GM21360 (cell line): ENCODE results near the gene RSPH10B.
"Not testable (repeated sequence)": the region's sequence is repeated elsewhere in the genome, so short reads cannot be mapped to it uniquely, and the experiment has no call there.

Experiments
- ATAC-seq: cut with Tn5 transposase; IDR thresholded peaks from one replicate; pipeline ENCODE4 v1.9.1; 2021; ENCODE audit warnings: mild to moderate bottlenecking, moderate library complexity; ENCODE audit not compliant: unreplicated experiment

Gene RSPH10B

DNA sequence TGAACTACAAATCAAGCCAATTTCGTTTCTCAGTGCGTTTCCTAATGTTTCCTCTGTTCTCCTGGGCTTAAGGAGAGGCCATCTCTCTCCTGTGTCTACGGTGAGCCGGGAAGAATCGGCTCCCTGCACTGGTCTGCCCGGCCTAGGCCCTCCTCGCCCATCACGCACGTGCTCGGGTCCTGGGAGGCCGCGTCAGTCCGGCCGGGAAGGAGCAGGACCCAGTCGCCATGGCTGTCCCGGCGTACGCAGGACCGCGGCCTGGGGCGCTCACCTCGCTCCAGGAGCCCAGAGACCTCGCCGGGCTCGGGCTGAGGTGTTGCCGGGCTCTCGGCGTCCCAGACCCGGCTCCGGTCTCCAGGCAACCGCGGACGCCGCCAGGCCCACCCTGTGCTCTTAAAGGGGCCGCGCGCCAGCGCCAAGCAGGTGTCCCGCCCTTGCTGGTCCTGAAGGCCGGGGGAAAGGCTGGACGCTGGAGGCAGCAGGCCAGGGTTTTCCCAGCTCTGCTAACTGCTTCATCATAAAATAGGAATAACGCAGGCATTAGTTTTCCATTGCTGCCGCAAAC is at the start of gene RSPH10B:
Gene RSPH10B (minus strand): TSS at position 343 of the 565 bp plus-strand sequence. CDS start 3,573 bp downstream, outside the sequence.
- not testable (repeated sequence) for ATAC-seq

DNA sequence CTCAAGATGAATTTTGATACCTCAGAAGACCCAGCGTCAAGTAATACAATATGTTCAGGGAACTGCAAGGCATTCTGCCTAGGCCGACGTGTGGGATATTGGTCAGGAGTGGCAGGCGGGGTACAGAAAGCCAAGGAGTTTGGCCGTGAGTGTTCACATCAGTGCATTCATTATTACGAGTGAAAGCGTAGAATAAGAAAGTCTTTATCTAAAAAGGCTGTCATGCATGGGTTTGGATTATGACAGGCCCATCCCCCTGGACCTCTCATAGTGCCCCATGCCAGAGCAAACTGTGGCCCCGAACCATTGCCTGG is 46.1 kb upstream of the RSPH10B start:
- no peak for ATAC-seq

DNA sequence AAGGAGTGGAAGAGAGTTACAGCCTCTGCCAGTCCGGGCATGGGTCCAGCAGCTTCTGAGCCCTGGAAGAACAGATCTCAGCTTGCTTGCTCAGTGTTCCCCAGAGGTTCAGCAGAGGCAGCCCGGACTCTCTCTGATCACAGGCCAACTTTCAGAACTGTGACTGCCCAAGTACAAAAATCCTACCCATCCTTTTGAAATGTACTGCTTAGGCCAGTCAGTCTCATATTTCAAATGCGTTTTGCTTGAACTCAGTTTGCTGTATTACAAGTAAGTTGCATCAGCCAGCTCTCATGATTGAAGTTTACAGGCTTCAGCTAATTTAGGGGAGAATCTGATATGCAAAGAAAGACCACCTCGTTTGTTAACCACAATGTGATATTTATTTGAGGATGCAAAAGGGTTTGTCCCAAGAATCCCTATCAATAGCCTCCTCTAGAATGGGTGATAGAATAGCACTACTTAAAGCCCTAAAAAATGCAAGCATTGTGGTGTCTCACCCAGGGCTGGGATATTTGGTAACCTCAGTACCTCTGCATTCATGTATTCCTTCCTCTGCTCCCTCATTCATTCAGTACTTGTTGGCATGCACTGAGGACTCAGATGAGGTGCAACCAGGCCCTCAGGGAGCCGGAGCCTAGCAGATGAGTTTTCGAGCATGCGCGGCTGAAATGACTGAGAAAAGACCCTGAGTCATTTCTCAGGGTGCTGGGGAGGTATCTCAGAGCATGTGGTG is 45.6 kb upstream of the RSPH10B start:
- ATAC-seq = no peak

DNA sequence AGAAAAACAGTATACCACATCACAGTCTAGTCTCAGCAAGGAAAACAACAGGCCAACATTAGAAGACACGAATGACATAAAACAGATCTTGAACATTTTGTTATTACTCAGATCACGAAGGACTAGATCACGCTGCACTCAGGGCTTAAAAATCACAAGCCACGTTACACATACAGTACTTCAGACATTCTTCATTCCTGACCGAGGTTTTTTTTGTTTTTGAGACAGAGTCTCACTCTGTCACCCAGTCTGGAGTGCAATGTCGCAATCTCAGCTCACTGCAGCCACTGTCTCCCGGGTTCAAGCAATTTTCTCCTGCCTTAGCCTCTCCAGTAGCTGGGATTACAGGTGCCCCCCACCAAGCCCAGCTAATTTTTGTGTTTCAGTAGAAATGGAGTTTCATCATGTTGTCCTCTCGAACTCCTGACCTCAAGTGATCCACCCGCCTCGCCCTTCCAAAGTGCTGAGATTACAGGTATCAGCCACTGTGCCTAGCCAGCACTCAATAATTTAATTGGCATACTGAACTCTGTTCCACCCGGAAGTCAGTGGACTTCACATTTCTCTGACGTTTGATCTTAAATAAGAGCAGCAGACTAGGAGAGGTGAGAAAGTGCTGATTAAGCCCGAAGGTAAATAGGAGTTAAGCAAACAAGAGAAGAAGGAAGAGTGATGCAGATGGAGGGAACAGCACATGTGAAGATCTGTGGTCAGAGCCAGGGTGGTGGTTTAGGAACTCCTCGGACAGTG is 42.0 kb upstream of the RSPH10B start:
- no peak for ATAC-seq

DNA sequence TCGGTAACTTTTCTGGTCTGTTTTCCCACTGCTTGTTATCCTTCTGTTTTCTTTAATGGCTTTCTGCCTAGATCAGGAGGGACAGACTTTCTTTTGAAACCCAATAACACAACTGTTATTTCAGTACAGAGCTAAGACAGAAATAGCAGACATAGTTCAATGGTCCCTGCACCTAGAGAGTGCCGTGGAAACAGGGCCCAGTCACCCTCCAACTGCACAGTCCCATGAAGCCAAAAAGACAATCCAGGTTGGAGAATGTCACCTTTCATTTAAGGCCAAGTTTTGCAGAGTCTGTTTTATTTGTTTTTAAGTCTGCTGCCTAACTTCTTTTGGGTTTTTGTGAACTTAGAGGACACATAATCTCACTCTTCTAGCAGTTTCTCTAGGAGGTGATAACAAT is 41.1 kb upstream of the RSPH10B start:
- no peak for ATAC-seq

DNA sequence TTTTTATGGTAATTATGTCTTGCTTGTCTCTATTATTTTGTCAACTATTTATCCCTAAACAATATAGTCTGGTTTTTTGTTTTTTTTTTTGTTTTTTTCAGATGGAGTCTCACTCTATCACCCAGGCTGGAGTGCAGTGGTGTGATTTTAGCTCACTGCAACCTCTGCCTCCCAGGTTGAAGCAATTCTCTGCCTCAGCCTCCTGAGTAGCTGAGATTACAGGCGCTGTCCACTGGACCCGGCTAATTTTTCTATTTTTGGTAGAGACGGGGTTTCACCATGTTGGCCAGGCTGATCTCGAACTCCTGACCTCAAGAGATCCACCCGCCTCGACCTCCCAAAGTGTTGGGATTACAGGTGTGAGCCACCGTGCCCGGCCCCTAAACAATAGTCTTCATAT is 39.9 kb upstream of the RSPH10B start:
- ATAC-seq = not testable (repeated sequence)

DNA sequence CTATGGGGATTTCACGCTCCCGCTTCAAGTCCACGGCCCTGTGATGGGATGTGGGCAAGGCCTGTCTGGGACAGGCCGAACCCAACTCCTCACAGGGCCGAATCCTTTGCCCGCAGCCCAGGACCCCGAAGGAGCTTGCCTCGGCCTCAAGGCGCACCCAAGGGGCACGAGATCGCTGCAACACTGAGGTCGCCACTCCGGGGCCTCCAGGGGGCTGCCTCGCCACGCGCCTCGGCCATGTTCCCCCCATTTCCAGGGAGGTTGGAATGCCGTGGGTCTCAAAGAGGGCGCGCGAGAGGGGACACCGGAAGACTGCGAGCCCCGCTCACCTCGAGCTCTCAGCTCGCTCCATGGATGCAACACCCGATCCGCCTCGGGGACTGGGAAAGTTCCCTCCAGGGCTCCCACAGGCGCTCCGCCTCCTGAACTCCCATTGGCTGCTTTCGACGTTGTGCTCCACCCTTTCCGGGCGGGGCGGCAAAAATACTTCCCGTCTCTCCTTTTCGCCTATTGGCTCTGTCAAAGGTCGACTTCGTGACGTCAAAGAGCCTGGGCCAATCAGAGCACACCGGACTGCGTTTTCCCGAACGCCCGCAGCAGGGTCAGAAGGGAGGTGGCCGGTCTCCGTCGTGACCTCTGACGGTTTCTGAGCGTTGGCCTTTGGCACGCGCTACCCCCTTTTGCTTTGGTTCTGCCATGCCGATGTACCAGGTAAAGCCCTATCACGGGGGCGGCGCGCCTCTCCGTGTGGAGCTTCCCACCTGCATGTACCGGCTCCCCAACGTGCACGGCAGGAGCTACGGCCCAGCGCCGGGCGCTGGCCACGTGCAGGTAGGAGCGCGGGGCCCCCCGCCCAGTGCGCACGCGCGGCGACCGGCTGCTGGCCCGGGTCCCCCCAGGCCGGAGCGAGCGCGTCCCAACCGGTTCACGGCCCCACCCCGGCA is 38.5 kb upstream of the RSPH10B start, which contains the start of the genes AIMP2 and PMS2:
Gene AIMP2 (plus strand): TSS at position 605 of the 944 bp plus-strand sequence. CDS start 92 bp downstream, at position 697.
Gene PMS2 (minus strand): TSS at position 382 of the 944 bp plus-strand sequence. CDS start 30 bp downstream, at position 352.
- peak; percentile 91 for ATAC-seq

DNA sequence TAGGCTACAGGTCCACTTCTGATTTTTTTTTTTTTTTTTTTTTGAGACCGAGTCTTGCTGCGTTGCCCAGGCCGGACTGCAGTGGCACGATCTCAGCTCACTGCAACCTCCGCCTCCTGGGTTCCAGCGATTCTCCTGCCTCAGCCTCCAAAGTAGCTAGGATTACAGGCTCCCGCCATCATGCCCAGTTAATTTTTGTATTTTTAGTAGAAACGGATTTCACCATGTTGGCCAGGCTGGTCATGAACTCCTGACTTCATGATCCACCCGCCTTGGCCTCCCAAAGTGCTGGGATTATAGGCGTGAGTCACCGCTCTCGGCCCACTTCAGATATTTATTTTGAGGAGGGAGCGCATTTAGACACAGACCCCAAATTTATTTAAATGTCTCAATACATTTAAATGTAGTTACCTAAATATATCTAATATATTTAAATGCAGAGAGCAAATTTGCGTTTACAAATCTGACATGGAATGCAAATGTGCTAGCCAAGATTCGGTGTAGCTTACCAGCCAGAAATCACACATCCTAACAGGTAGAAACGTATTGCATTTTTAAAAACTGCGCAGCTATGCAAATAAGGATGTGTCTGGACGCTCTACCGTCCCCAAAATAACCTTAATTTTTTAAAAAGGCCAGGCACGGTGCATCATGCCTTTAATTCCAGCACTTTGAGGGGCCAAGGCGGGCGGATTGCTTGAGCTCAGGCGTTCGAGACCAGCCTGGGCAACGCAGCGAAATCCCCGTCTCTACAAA is 37.5 kb upstream of the RSPH10B start:
- ATAC-seq = not testable (repeated sequence)

DNA sequence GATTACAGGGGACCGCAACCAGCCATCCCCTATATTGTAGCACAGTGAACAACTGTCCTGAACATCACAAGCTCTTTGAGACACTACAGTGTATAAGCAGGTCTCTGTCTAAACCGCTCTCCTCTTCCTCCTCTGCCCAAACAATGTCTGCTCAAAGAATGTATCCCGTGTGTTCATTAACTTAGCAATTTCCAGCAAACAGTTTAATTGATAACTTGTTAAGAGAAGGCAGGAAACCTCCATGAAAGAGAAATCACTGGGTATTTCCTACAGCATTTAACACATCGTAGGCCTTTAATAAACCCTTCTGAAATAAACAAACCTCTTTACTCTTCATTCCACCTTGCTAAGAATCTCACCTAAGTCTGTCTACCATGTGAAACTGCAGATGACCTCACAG is 36.9 kb upstream of the RSPH10B start:
- ATAC-seq = no peak

DNA sequence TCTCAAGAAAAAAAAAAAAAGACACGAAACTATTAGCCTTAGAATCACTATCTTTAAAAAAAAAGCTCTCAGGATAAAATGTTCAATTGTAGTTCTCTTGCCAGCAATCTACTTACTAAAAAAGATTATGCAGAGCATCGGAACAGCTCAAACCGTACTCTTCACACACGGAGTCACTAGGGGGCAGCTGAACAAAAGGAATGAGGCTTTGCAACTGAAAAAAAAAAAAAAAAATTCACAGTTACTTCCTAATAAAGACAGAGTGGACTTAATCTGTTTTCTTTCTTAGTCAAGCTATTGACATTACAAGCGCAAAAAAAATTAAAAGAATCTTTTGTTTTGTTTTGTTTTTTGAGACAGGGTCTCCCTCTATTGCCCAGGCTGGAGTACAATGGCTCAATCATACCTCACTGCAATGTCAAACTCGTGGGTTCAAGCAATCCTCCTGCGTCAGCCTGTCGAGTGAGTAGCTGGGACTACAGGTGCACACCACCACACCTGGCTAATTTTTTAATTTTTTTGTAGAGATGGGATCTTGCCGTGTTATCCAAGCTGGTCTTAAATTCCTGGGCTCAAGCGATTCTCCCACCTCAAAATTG is 26.8 kb upstream of the RSPH10B start:
- ATAC-seq = no peak

DNA sequence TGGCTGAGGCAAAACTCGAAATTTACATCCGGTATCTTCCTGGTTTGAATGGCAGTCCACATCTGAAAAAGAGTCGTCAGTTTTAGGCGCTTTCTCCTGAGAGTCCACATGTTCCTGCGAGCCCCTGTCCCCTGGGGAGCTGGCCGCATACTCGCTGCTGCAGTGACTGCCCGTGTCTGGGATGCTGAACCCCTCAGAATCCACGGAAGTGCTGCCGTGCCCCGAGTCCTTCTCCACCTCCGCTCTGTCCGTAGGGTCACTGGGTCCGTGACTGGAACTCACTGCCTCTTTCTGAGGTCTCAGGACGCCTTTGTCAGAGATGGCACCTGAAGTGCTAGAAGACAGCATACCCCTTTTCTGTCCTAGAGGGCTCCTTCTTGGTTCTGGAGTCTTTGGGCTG is 16.6 kb upstream of the RSPH10B start:
- ATAC-seq = not testable (repeated sequence)

DNA sequence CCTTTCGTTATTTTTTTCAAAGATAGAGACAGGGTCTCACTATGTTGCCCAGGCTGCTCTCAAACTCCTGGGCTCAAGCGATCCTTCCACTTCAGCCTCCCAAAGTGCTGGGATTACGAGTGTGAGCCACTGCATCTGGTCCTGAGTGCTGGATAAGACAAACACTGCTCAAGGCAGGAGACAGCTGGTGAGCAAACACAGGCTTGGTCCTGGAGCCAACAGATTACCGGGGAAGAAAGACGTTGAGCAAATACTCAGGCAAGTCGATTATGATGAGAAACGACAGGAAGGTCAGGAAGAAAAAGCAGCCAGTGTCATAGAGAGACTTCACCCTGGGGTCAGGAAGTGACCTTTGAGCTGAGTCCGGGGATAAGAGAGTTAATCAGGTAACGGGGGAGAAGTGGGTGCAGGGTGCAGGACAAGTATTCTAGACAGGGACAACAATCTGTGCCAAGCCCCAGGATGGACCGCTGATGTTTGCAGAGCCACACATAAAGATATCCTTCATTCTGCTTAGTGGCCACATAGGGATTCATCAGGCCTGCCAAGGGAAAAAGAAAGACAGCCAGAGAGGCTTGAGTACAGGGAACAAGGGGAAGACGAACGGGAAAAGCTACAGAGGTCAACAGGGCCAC is 9.3 kb upstream of the RSPH10B start:
- not testable (repeated sequence) for ATAC-seq

DNA sequence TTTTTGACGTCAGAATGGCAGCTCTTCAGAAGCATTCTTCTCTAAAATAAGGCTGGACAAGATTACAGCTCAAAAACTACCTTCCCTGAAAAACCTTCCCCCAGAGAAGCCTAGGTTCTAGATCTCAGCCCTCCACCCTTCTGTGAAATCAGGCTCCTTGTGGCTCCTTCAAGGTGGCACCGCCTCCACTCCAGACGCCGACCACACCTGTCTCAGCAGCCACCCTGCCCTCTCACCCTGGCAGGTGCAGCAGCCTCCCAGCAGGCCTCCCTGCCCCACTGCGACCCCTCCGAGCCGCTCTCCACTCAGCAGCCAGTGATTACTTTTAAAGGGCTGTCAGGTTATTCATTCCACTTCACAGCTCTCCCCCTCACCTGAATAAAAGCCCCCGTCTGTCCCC is 3.1 kb upstream of the RSPH10B start:
- not testable (repeated sequence) for ATAC-seq

DNA sequence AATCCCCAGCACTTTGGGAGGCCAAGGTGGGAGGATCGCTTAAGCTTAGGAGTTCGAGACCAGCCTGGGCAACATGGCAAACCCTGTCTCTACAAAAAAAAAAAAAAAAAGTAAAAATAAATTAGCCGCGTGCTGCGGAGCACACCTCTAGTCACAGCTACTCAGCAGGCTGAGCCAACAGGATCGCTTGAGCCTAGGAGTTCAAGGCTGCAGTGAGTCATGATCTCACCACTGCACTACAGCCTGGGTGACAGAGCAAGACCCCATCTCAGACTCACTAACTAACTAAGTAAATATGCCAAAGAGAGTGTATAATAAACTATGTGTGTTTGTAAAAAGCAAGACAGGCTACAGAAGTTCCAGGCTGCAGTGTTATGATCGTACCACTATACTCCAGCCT is 6.7 kb downstream of the RSPH10B start:
- ATAC-seq = not testable (repeated sequence)

DNA sequence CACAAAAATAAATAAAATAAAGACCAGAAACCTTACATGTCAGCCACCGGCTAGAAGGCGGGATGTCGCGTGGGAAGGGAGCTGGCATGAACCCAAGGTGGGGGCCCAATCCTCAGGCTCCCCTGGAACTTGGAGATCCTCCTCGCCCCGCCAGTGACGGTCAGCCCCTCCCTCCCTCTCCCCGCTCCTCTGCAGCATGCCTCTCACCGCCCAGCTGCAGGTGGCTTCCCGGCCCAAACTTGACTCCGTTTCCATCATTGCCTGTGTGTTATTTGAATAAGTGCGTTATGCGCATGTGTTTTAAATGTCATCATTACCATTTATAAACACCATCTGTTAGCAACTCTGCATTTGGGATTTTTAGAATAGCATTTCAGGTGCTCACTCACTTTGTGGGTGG is 7.3 kb downstream of the RSPH10B start:
- not testable (repeated sequence) for ATAC-seq

DNA sequence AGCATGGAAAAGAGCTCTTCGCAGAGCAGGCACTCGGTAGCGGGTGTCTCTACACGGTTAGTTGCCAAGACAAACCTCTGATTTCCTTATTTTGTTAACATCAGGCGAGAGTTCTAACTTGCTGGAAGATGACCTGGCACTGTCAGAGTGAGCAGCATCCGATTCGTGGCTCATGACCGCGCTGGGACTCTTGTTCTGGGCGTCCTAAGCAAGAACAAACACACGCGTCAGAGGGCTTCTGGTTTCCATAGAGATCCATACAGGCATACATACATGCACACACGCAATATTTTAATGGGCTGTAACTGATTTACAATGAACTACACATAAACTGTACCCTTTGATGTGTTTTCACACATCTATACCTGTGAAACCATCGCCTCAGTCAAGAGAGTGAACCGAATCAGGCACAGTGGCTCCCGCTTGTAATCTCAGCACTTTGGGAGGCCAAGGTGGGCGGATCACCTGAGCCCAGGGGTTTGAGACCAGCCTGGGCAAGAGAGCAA is 35.5 kb downstream of the RSPH10B start:
- not testable (repeated sequence) for ATAC-seq

DNA sequence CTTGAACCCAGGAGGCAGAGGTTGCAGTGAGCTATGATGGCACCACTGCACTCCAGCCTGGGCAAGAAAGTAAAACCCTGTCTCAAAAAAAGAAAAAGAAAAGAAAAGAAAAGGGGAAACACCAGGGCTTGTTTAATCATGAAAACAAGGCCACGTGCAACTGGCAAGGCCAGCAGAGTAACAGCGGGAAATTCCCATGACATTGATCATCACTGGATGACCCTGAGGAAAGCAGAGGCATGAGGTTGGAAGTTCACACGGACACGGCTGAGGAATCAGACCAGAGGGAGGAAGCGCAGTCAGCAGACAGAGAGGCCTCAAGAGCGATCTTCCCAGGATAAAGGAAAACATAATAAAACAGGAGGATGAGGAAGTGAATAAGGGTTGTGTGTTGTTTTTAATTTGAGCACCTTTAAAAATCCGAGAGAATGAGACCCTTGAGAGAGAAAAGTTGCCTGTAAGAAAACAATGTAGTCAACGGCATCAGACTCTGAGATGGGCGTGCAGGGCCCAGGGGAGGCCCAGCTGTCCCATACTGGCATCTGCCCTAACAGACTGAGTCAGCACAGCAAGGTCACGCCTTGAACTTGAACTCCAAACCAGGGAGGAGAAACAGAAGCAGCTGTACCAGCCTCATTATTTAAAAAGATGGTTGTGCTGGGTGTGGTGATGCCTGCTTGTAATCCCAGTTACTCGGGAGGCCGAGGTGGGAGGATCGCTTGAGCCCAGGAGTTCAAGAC is 38.4 kb downstream of the RSPH10B start:
- ATAC-seq = not testable (repeated sequence)

DNA sequence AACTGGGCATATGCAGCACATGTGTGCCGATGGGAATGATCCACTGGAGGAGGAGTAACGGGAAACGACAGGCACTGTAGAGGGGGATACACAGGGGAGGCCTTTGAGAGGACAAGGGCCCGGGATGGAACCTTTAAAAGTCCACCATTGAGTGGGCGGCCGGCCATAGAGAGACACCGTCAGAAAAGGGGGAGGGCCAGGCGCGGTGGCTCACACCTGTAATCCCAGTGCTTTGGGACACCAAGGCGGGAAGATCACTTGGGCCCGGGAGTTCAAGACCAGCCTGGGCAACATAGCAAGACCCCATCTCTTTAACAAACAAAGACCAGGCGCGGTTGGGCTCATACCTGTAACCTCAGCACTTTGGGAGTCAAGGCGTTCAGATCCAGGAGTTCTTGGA is 39.2 kb downstream of the RSPH10B start:
- not testable (repeated sequence) for ATAC-seq
